Measurements from ENCODE around the gene SDK1. TPM values are rescaled to one million over a fixed set of nuclear protein-coding genes. Genes with fewer than 3 reads are reported as not detected.

SDK1 gene
- total RNA-seq, 1 donor from 2014 or later: 37.6 TPM

GRCh38 chr7:4147926-4148620 lies 847.0 kb downstream of the SDK1 start:
- peaks cover 6% of the 10 kb centered on the region for H3K36me3 Mint-ChIP-seq (ENCODE audit: insufficient read depth)
- H3K9me3 Mint-ChIP-seq (ENCODE audit: low read depth): no peaks in the 10 kb centered on the region
- H3K4me1 Mint-ChIP-seq (ENCODE audit: low read depth): peaks cover 14% of the 10 kb centered on the region
- no peaks in the 10 kb centered on the region for H3K27me3 Mint-ChIP-seq
- TF ChIP-seq CTCF (IDR thresholded peaks at IDR 0.05; ENCODE audit: unreplicated experiment): no peak
- no peak overlapping the region for H3K27ac Mint-ChIP-seq
- DNase-seq (ENCODE audit: low spot score, unreplicated experiment): no peak
- H3K4me3 Mint-ChIP-seq (ENCODE audit: low read depth): no peak overlapping the region

GRCh38 chr7:4149236-4149635 lies 848.2 kb downstream of the SDK1 start:
- no peak overlapping the region for H3K4me3 Mint-ChIP-seq (ENCODE audit: low read depth)
- no peak overlapping the region for H3K27ac Mint-ChIP-seq
- peaks cover 6% of the 10 kb centered on the region for H3K36me3 Mint-ChIP-seq (ENCODE audit: insufficient read depth)
- H3K4me1 Mint-ChIP-seq (ENCODE audit: low read depth): peaks cover 14% of the 10 kb centered on the region
- TF ChIP-seq CTCF (IDR thresholded peaks at IDR 0.05; ENCODE audit: unreplicated experiment): no peak
- no peaks in the 10 kb centered on the region for H3K27me3 Mint-ChIP-seq
- DNase-seq (ENCODE audit: low spot score, unreplicated experiment): no peak
- H3K9me3 Mint-ChIP-seq (ENCODE audit: low read depth): no peaks in the 10 kb centered on the region

GRCh38 chr7:4149645-4150044 lies 848.6 kb downstream of the SDK1 start:
- no peaks in the 10 kb centered on the region for H3K27me3 Mint-ChIP-seq
- H3K27ac Mint-ChIP-seq: no peak overlapping the region
- DNase-seq (ENCODE audit: low spot score, unreplicated experiment): no peak
- H3K4me3 Mint-ChIP-seq (ENCODE audit: low read depth): no peak overlapping the region
- TF ChIP-seq CTCF (IDR thresholded peaks at IDR 0.05; ENCODE audit: unreplicated experiment): no peak
- H3K4me1 Mint-ChIP-seq (ENCODE audit: low read depth): peaks cover 12% of the 10 kb centered on the region
- peaks cover 6% of the 10 kb centered on the region for H3K36me3 Mint-ChIP-seq (ENCODE audit: insufficient read depth)
- no peaks in the 10 kb centered on the region for H3K9me3 Mint-ChIP-seq (ENCODE audit: low read depth)

- DNase-seq (ENCODE audit: low spot score, unreplicated experiment): no peak
- Mint-ChIP-seq H3K4me1 (ENCODE audit: low read depth) (peaks cover 7% of the 10 kb centered on the region), H3K27me3 (no peaks in the 10 kb centered on the region), H3K4me3 (ENCODE audit: low read depth) (no peak overlapping the region), H3K36me3 (ENCODE audit: insufficient read depth) (peaks cover 6% of the 10 kb centered on the region), H3K27ac (no peak overlapping the region), H3K9me3 (ENCODE audit: low read depth) (no peaks in the 10 kb centered on the region)
- TF ChIP-seq CTCF (IDR thresholded peaks at IDR 0.05; ENCODE audit: unreplicated experiment): no peak
Measured at GRCh38 chr7:4150731-4151130, 849.7 kb downstream of the SDK1 start.

- no peak for TF ChIP-seq CTCF (IDR thresholded peaks at IDR 0.05; ENCODE audit: unreplicated experiment)
- DNase-seq (ENCODE audit: low spot score, unreplicated experiment): no peak
- Mint-ChIP-seq H3K27ac (no peak overlapping the region), H3K4me3 (ENCODE audit: low read depth) (no peak overlapping the region), H3K36me3 (ENCODE audit: insufficient read depth) (peaks cover 4% of the 10 kb centered on the region), H3K4me1 (ENCODE audit: low read depth) (peaks cover 11% of the 10 kb centered on the region), H3K9me3 (ENCODE audit: low read depth) (no peaks in the 10 kb centered on the region), H3K27me3 (no peaks in the 10 kb centered on the region)
Measured at GRCh38 chr7:4151524-4151923, 850.5 kb downstream of the SDK1 start.
